B cell (primary cell): Measurements from ENCODE around the gene RAD51B. TPM values are rescaled to one million over a fixed set of nuclear protein-coding genes. Genes with fewer than 3 reads are reported as not detected.

Experiments used
- ATAC-seq: fragments of 200-7000 bp; cut with Tn5 transposase; one replicate; pipeline ENCODE4 v1.10.0; 2021; ENCODE audit warnings: low read depth, mild to moderate bottlenecking, moderate number of reproducible peaks, moderate library complexity
- CTCF ChIA-PET: fragments of 350-600 bp; sonication (Branson Sonifier 250); formaldehyde crosslinking; loops from one replicate; lab custom pipeline; 2021; ENCODE audit warnings: antibody characterized with exemption, inconsistent platforms; lab: Charles Lee
- POLR2A ChIA-PET: fragments of 350-600 bp; sonication (Branson Sonifier 250); formaldehyde crosslinking; loops from one replicate; lab custom pipeline; 2021; ENCODE audit warnings: antibody characterized with exemption; lab: Charles Lee
- DNase-seq: peaks from one replicate; pipeline ENCODE4 v3.0.0; 2013
- H2AFZ ChIP-seq: 2 replicates; pipeline ENCODE4 v1.6.1; 2012; ENCODE audit warnings: mild to moderate bottlenecking, low read depth, low read length; ENCODE audit not compliant: insufficient read depth, poor library complexity, severe bottlenecking
- H3K27ac ChIP-seq, 2 donors: 1 replicate in 1 of 2; 2 replicates in 1 of 2; pipeline ENCODE4 v1.5.1; 2012 to 2013; ENCODE audit warnings: low read length in 2 of 2, mild to moderate bottlenecking in 2 of 2, moderate library complexity in 1 of 2
- H3K27me3 ChIP-seq, 4 experiments: fragments of 200-600 bp in 1 of 4; sonication (generic) in 1 of 4; replicated peaks in 1 of 4; 1 replicate in 2 of 4; 2 replicates in 2 of 4; pipeline versions ENCODE4 v1.6.1 to v1.7.0; 2013 to 2016; ENCODE audit warnings: low read length in 3 of 4, mild to moderate bottlenecking in 2 of 4, mixed read lengths in 1 of 4, moderate library complexity in 1 of 4; ENCODE audit not compliant: insufficient read depth in 4 of 4, control insufficient read depth in 3 of 4; ENCODE audit errors: control extremely low read depth in 1 of 4
- H3K36me3 ChIP-seq, 2 experiments: replicated peaks in 1 of 2; 1 replicate in 1 of 2; 2 replicates in 1 of 2; pipeline versions ENCODE4 v1.6.1 to v1.7.1; 2013; ENCODE audit warnings: low read length in 1 of 2; ENCODE audit not compliant: insufficient read depth in 2 of 2, control insufficient read depth in 1 of 2; ENCODE audit errors: control extremely low read depth in 1 of 2, extremely low read depth in 1 of 2
- H3K4me1 ChIP-seq, 2 donors: fragments of 200-600 bp in 1 of 2; sonication (generic) in 1 of 2; 1 replicate in 1 of 2; 2 replicates in 1 of 2; pipeline versions ENCODE4 v1.5.1 to v1.6.1; 2013 to 2017; ENCODE audit warnings: low read length in 2 of 2; ENCODE audit not compliant: control insufficient read depth in 2 of 2, insufficient read depth in 2 of 2
- H3K4me2 ChIP-seq: replicated peaks from 2 replicates; pipeline ENCODE3; 2012; ENCODE audit warnings: mild to moderate bottlenecking, low read depth, low read length; ENCODE audit not compliant: poor library complexity, severe bottlenecking
- H3K4me3 ChIP-seq, 5 experiments: fragments of 200-600 bp in 1 of 5; sonication (generic) in 1 of 5; 1 replicate in 3 of 5; 2 replicates in 2 of 5; pipeline versions ENCODE4 v1.5.1 to v1.7.0; 2011 to 2016; ENCODE audit warnings: low read length in 4 of 5, mild to moderate bottlenecking in 4 of 5, low read depth in 2 of 5, control low read depth in 1 of 5, moderate library complexity in 1 of 5; ENCODE audit not compliant: insufficient read depth in 1 of 5; ENCODE audit errors: control extremely low read depth in 1 of 5, extremely low read depth in 1 of 5
- H3K79me2 ChIP-seq: fragments of 200-600 bp; sonication (generic); one replicate; pipeline ENCODE4 v1.6.0; 2016; ENCODE audit warnings: low read length; ENCODE audit not compliant: control insufficient read depth, insufficient read depth
- H3K9ac ChIP-seq: fragments of 200-600 bp; sonication (generic); 2 replicates; pipeline ENCODE4 v1.6.1; 2017; ENCODE audit warnings: mild to moderate bottlenecking, low read length, moderate library complexity
- H3K9me3 ChIP-seq, 3 donors: one replicate each; pipeline versions ENCODE4 v1.6.1 to v1.7.1; 2013; ENCODE audit warnings: low read length in 2 of 3; ENCODE audit not compliant: control insufficient read depth in 2 of 3, insufficient read depth in 1 of 3; ENCODE audit errors: control extremely low read depth in 1 of 3
- H4K20me1 ChIP-seq: 2 replicates; pipeline ENCODE4 v1.6.0; 2012; ENCODE audit warnings: mild to moderate bottlenecking, low read length; ENCODE audit not compliant: insufficient read depth, control insufficient read depth, poor library complexity, severe bottlenecking
- H3K27ac Mint-ChIP-seq: one replicate; pipeline ENCODE4 v1.8.0; 2021; ENCODE audit warnings: mixed read lengths
- H3K27me3 Mint-ChIP-seq: one replicate; pipeline ENCODE4 v1.8.0; 2021; ENCODE audit warnings: mixed read lengths
- H3K4me1 Mint-ChIP-seq: one replicate; pipeline ENCODE4 v1.8.0; 2021; ENCODE audit warnings: mixed read lengths
- H3K4me3 Mint-ChIP-seq: one replicate; pipeline ENCODE4 v1.8.0; 2021; ENCODE audit warnings: mixed read lengths
- H3K9me3 Mint-ChIP-seq: one replicate; pipeline ENCODE4 v1.8.0; 2022; ENCODE audit warnings: mixed read lengths; ENCODE audit not compliant: insufficient read depth
- CTCF ChIP-seq: fragments of 200-600 bp; IDR thresholded peaks from one replicate; pipeline ENCODE4 v1.8.0; 2022; ENCODE audit warnings: antibody characterized with exemption, mild to moderate bottlenecking
- EZH2 ChIP-seq: IDR thresholded peaks from 2 replicates; pipeline ENCODE4 v1.6.1; 2012; ENCODE audit warnings: borderline replicate concordance, low read depth, mild to moderate bottlenecking, moderate library complexity, low read length; ENCODE audit not compliant: insufficient read depth, poor library complexity, severe bottlenecking
- WGBS: methylation state at CpG from one replicate; pipeline ENCODE4 v1.1.5; 2013; ENCODE audit warnings: missing lambda C conversion rate; ENCODE audit not compliant: insufficient coverage; 5-methylcytosine and 5-hydroxymethylcytosine counted together
- intact Hi-C: fragments of 100-400 bp; cut with micrococcal nuclease; formaldehyde crosslinking; loops from one replicate; pipeline ENCODE4 v1.10.0; 2022
- polyA plus RNA-seq: library from polyadenylated mRNA; depleted of rRNA; stranded (reverse); fragments of >200 nt; gene quantifications from 2 replicates; pipeline ENCODE4 v1.2.3, GENCODE V29; 2012
- total RNA-seq, 2 donors: library from RNA; stranded (reverse); fragments of 120-200 nt in 1 of 2; gene quantifications; 1 replicate in 1 of 2; 2 replicates in 1 of 2; pipeline versions ENCODE4 v1.2.3 to v1.2.4, GENCODE V29; 2013 to 2022

RAD51B gene
- total and polyA plus RNA-seq, 2 donors (not counting 1 experiment from before 2014, with no cell fraction given): 6.5 to 60.6 TPM

- no peaks in the 10 kb centered on the region for H4K20me1 ChIP-seq
- ATAC-seq (no peak), DNase-seq (no peak)
- Mint-ChIP-seq H3K9me3 (no peaks in the 10 kb centered on the region), H3K27ac (no peak overlapping the region), H3K27me3 (no peaks in the 10 kb centered on the region), H3K4me3 (no peak overlapping the region), H3K4me1 (no peaks in the 10 kb centered on the region)
- H3K9me3 ChIP-seq: no peaks in the 10 kb centered on the region
- no peak overlapping the region for H3K4me2 ChIP-seq
- ChIA-PET POLR2A (no interaction called here), CTCF (no interaction called here)
- no peak for TF ChIP-seq EZH2
- TF ChIP-seq CTCF: no peak
- no peaks in the 10 kb centered on the region for H3K4me1 ChIP-seq
- peaks cover 0 to 8% of the 10 kb centered on the region in 2 experiments for H3K36me3 ChIP-seq
- H3K9ac ChIP-seq: no peak overlapping the region
- H2AFZ ChIP-seq: no peak overlapping the region
- no peak overlapping the region for H3K4me3 ChIP-seq
- H3K27ac ChIP-seq: no peak overlapping the region
- H3K79me2 ChIP-seq: no peaks in the 10 kb centered on the region
- H3K27me3 ChIP-seq: no peaks in the 10 kb centered on the region
- WGBS: 93% methylated on average over 7 of the region's 8 CpGs
- intact Hi-C loops: no loop called here
Observed at GRCh38 chr14:67831113-67831512, 11.5 kb downstream of the RAD51B start.

- no peak overlapping the region for H3K4me3 Mint-ChIP-seq
- no peaks in the 10 kb centered on the region for H4K20me1 ChIP-seq
- no peak overlapping the region for H3K9ac ChIP-seq
- intact Hi-C loops: no loop called here
- no peak overlapping the region for H3K27ac Mint-ChIP-seq
- ChIA-PET CTCF (no interaction called here), POLR2A (no interaction called here)
- H3K4me2 ChIP-seq: no peak overlapping the region
- TF ChIP-seq CTCF: no peak
- TF ChIP-seq EZH2: no peak
- no peaks in the 10 kb centered on the region for H3K9me3 ChIP-seq
- no peaks in the 10 kb centered on the region for H3K9me3 Mint-ChIP-seq
- DNase-seq: no peak
- no peaks in the 10 kb centered on the region for H3K4me1 ChIP-seq
- no peaks in the 10 kb centered on the region for H3K4me1 Mint-ChIP-seq
- H3K27me3 Mint-ChIP-seq: no peaks in the 10 kb centered on the region
- H3K79me2 ChIP-seq: no peaks in the 10 kb centered on the region
- H3K27me3 ChIP-seq: no peaks in the 10 kb centered on the region
- no peak overlapping the region for H3K4me3 ChIP-seq
- no peak for ATAC-seq
- no peak overlapping the region for H3K27ac ChIP-seq
- WGBS: no CpG with 5 or more reads among the region's 1 CpG
- H2AFZ ChIP-seq: no peak overlapping the region
- H3K36me3 ChIP-seq: peaks cover 0 to 5% of the 10 kb centered on the region in 2 experiments
Observed at GRCh38 chr14:67833403-67833802, 13.8 kb downstream of the RAD51B start.
